HL-60 (cell line): Measurements from ENCODE around the gene SLC15A3.
A peak's percentile ranks its signal among the peaks of the same experiment; 100 is the strongest.

Experiments
- DNase-seq, 2 experiments: peaks; one replicate each; pipeline ENCODE4 v3.0.0-alpha.2; 2010 to 2020; ENCODE audit warnings: low read depth in 1 of 2, low spot score in 1 of 2
- H3K27ac ChIP-seq: fragments of 250-450 bp; sonication (Bioruptor Pico); replicated peaks from 2 replicates; pipeline ENCODE4 v1.5.1; 2020; ENCODE audit warnings: mild to moderate bottlenecking, moderate library complexity
- H3K27me3 ChIP-seq: fragments of 250-450 bp; sonication (Bioruptor Pico); 2 replicates; pipeline ENCODE4 v1.5.1; 2021; ENCODE audit warnings: mild to moderate bottlenecking, moderate library complexity; ENCODE audit not compliant: insufficient read depth, poor library complexity, severe bottlenecking
- H3K4me3 ChIP-seq: replicated peaks from 2 replicates; pipeline ENCODE4 v1.5.1; 2011; ENCODE audit warnings: mild to moderate bottlenecking, control low read depth, low read length; ENCODE audit not compliant: insufficient read depth
- CTCF ChIP-seq: IDR thresholded peaks from one replicate; pipeline ENCODE4 v1.5.1; 2011; ENCODE audit warnings: low read length, control low read depth, inconsistent platforms; ENCODE audit not compliant: insufficient read depth
- GABPA ChIP-seq: IDR thresholded peaks from 2 replicates; pipeline ENCODE4 v1.6.1; 2012; ENCODE audit warnings: low read depth
- POLR2AphosphoS5 ChIP-seq: IDR thresholded peaks from 2 replicates; pipeline ENCODE4 v1.6.1; 2012; ENCODE audit warnings: low read depth
- REST ChIP-seq: IDR thresholded peaks from 2 replicates; pipeline ENCODE4 v1.6.1; 2012; ENCODE audit warnings: low read depth; ENCODE audit not compliant: insufficient replicate concordance
- SPI1 ChIP-seq: IDR thresholded peaks from 2 replicates; pipeline ENCODE4 v1.6.1; 2012; ENCODE audit warnings: low read depth, mild to moderate bottlenecking, borderline replicate concordance

SLC15A3 gene

GRCh38 chr11:60985991-60986915 lies 34.3 kb upstream of the SLC15A3 start:
- TF ChIP-seq SPI1 (no peak), CTCF (no peak), POLR2AphosphoS5 (no peak), GABPA (no peak), REST (no peak)
- Histone ChIP-seq H3K27me3 (no peaks in the 10 kb centered on the region), H3K27ac (no peak overlapping the region), H3K4me3 (no peak overlapping the region)
- peak; percentile 26 to 43 for DNase-seq

- no peak for DNase-seq
- H3K27ac ChIP-seq, result no peak overlapping the region
- TF ChIP-seq REST, result no peak
- no peak for TF ChIP-seq SPI1
- TF ChIP-seq POLR2AphosphoS5, result no peak
- no peak for TF ChIP-seq GABPA
- no peak for TF ChIP-seq CTCF
- no peaks in the 10 kb centered on the region for H3K27me3 ChIP-seq
- H3K4me3 ChIP-seq, result no peak overlapping the region
Observed at GRCh38 chr11:60985501-60985900, 33.5 kb upstream of the SLC15A3 start.

- TF ChIP-seq REST (no peak), GABPA (no peak)
- Histone ChIP-seq H3K4me3 (no peak overlapping the region), H3K27ac (no peak overlapping the region), H3K27me3 (no peaks in the 10 kb centered on the region)
- DNase-seq, result no peak
Observed at GRCh38 chr11:60984636-60985035, 32.7 kb upstream of the SLC15A3 start.
